Activated CD8-positive, alpha-beta memory T cell treated with anti-CD3 and anti-CD28 coated beads, Interleukin-2, amount 10 ng/mL, durations not matched to agents 7 days and 5 days (primary cell): ENCODE measurements around the gene TMEM89. TPM values are rescaled to one million over a fixed set of nuclear protein-coding genes. Genes with fewer than 3 reads are reported as not detected.

Experiments used
- ATAC-seq: fragments of 150-1000 bp; cut with Tn5 transposase; one replicate; pipeline ENCODE4 v1.10.0; 2021; ENCODE audit warnings: moderate library complexity
- CTCF ChIA-PET: fragments of 350-600 bp; sonication (Branson Sonifier 250); formaldehyde crosslinking; loops from one replicate; lab custom pipeline; 2021; ENCODE audit warnings: antibody characterized with exemption; lab: Charles Lee
- DNase-seq: peaks from one replicate; pipeline ENCODE4 v3.0.0-alpha.2; 2020
- H3K27ac Mint-ChIP-seq: one replicate; pipeline ENCODE4 v1.8.0; 2021; ENCODE audit warnings: mild to moderate bottlenecking, mixed read lengths
- H3K27me3 Mint-ChIP-seq: one replicate; pipeline ENCODE4 v1.8.0; 2021; ENCODE audit warnings: mixed read lengths
- H3K36me3 Mint-ChIP-seq: one replicate; pipeline ENCODE4 v1.8.0; 2021; ENCODE audit warnings: mild to moderate bottlenecking, mixed read lengths
- H3K4me1 Mint-ChIP-seq: one replicate; pipeline ENCODE4 v1.8.0; 2021; ENCODE audit warnings: mixed read lengths
- H3K4me3 Mint-ChIP-seq: one replicate; pipeline ENCODE4 v1.8.0; 2021; ENCODE audit warnings: mild to moderate bottlenecking, moderate library complexity, mixed read lengths
- H3K9me3 Mint-ChIP-seq: one replicate; pipeline ENCODE4 v1.8.0; 2022; ENCODE audit warnings: low read depth, mixed read lengths
- total RNA-seq, 2 experiments: library from RNA; stranded (reverse); gene quantifications; one replicate each; pipeline ENCODE4 v1.2.3, GENCODE V29; 2021

Gene TMEM89
- total RNA-seq, 2 experiments from 2014 or later = 0.73 TPM; not detected in 1

DNA sequence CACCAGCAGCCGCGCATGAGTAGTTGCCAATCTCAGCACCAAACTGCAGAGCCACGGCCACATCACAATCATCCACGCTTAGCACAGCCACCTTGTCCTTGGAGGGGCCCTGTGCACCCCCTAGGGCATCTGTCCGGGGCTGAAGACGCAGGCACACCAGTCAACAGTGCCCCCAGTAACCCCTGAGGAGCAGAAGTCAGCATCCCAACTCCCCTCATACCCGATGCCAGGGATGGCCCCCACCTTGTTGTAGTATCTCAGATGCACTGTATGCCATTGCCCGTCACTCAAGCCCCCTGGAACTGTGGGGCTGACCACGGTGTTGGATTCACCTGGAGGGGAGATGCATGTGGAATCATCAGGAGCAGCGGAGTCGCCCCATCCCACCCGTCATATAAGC lies 33.5 kb upstream of the TMEM89 start:
- H3K27ac Mint-ChIP-seq = peak overlapping the region; percentile 87
- no peak for DNase-seq
- H3K4me1 Mint-ChIP-seq = peaks cover 28% of the 10 kb centered on the region
- peak overlapping the region; percentile 75 for H3K4me3 Mint-ChIP-seq
- no peak for ATAC-seq
- CTCF ChIA-PET = interaction anchor here (1.1 to 2.0 kb wide), 2 partner anchors 19 to 31 kb away, joined by 3 to 7 read pairs; partner anchors contain the start of genes NCKIPSD and SLC26A6
- peaks cover 7% of the 10 kb centered on the region for H3K36me3 Mint-ChIP-seq
- H3K27me3 Mint-ChIP-seq = no peaks in the 10 kb centered on the region
- no peaks in the 10 kb centered on the region for H3K9me3 Mint-ChIP-seq

DNA sequence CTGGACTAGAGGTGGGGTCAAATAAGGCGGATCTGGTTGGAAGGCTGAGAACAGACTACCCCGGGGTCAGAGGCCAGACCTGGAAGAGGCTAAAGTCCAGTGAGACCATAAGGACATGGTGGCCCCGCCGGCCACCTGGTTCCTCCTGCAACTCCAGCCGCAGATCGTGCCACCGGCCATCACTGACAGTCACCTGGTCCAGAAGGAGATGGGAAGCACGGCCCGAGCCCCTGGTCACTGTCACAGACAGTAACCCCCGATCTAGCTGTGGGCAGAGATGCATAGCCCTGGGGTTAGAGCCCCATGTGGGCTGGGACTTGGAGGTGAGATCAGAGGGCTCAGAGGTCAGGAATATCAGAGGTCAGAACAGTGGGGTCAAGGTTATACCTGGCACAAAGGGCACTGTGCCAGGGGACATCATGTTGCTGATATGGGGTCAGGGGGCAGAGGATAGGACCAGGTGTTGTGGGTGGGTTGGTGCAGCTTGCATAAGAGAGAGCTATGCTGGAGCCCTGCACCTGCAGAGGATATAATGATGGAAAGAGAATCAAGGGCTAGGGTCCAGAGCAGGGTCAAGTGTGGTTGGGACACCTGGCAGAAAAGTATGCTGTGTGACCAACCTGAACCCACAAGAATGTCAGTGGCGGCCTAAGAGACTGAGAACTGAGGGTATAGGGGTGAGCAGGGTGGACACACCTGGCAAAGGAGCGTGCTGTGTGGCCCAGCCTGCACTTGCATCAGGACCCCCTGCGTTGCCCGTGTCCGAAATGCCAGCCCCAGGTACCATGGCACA lies 31.6 kb upstream of the TMEM89 start:
- no peak for DNase-seq
- H3K27ac Mint-ChIP-seq = no peak overlapping the region
- no peaks in the 10 kb centered on the region for H3K9me3 Mint-ChIP-seq
- H3K27me3 Mint-ChIP-seq = no peaks in the 10 kb centered on the region
- no peak overlapping the region for H3K4me3 Mint-ChIP-seq
- H3K36me3 Mint-ChIP-seq = peaks cover 9% of the 10 kb centered on the region
- peaks cover 28% of the 10 kb centered on the region for H3K4me1 Mint-ChIP-seq
- no peak for ATAC-seq
- CTCF ChIA-PET = interaction anchor here (1.0 kb wide), 1 partner anchor 32 kb away, joined by 3 read pairs; no protein-coding TSS in a partner anchor

DNA sequence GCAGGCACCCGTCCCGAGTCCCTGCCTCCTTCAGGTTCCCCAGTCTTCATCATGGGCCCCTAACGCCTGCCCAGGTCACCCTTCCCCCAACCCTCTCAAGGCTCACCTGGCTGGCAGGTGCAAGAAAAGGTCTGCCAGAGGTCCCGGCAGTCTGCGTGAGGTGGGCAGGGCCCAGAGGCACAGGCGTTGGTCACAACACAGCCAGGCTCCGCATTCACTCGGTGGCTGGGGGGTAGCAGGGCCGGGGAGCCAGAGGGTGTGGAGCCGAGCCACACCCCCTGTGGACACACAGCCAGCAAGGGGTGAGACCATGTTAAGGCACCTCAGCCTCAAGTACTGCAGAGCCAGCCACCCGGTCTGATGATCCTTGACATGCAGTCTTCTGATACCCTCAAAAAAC lies 30.2 kb upstream of the TMEM89 start:
- H3K27ac Mint-ChIP-seq = no peak overlapping the region
- H3K9me3 Mint-ChIP-seq = no peaks in the 10 kb centered on the region
- peaks cover 9% of the 10 kb centered on the region for H3K36me3 Mint-ChIP-seq
- no peak overlapping the region for H3K4me3 Mint-ChIP-seq
- CTCF ChIA-PET = interaction anchor here (1.0 kb wide), 1 partner anchor 33 kb away, joined by 3 read pairs; no protein-coding TSS in a partner anchor
- H3K27me3 Mint-ChIP-seq = no peaks in the 10 kb centered on the region
- peaks cover 15% of the 10 kb centered on the region for H3K4me1 Mint-ChIP-seq
- no peak for ATAC-seq
- DNase-seq = no peak

DNA sequence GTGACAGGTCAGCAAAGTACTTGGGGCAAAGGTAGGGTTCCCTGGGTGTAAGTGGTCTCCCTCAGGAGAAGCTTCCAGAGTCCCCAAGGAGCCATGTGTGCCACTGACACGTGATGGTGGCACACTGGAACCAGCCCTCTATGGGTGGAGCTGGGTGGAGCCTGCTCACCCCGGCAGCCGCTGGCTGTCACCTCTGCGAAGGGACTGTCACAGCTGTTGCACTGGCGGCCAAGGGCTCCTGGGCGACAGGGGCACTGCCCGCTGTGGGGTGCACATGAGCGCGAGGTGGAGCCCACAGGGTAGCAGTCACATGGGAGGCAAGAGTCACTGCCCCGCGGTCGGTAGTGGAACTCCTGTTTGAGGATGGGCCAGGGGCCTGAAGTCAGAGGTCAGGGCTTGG lies 29.2 kb upstream of the TMEM89 start:
- CTCF ChIA-PET = no interaction called here

DNA sequence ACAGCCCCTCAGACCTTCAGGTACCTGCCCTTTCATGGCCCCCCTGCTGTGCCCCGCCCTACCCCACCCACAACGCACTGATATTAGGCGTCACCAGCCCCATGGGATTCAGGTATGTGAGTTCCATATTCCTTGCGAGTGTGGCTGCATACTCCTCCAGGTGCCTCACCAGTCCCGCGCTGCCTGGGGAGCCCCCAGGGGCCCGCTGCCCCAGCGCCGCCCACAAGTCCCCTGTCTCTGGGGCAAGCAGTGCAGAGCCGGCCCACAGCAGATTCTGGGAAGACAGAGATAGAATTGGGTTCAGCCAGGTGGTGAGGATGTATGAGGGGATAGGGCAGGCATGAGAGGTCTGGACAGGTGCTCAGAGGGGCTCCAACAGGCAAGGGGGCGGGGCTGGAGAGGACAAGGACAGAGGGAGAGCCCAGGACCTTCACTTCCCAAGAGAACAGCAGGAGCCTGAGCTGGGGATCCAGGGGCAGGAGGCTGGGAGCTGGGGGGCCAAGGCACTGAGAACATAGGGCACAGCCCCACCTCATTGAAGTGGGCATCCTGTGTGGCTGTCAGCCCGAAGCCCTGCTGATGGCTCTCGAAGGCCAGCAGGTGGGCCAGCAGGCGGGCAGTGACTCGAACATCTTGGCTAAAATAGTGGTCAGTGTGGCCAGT lies 26.8 kb upstream of the TMEM89 start:
- no peaks in the 10 kb centered on the region for H3K27me3 Mint-ChIP-seq
- no peaks in the 10 kb centered on the region for H3K4me1 Mint-ChIP-seq
- H3K4me3 Mint-ChIP-seq = no peak overlapping the region
- H3K9me3 Mint-ChIP-seq = no peaks in the 10 kb centered on the region
- CTCF ChIA-PET = no interaction called here
- ATAC-seq = no peak
- H3K27ac Mint-ChIP-seq = no peak overlapping the region
- DNase-seq = no peak
- H3K36me3 Mint-ChIP-seq = peaks cover 10% of the 10 kb centered on the region

More for the DNA sequence above, 29.2 kb upstream of the TMEM89 start:
- no peak overlapping the region for H3K27ac Mint-ChIP-seq
- H3K27me3 Mint-ChIP-seq = no peaks in the 10 kb centered on the region
- DNase-seq (no peak), ATAC-seq (no peak)
- H3K4me3 Mint-ChIP-seq = no peak overlapping the region
- H3K9me3 Mint-ChIP-seq = no peaks in the 10 kb centered on the region
- H3K36me3 Mint-ChIP-seq = peaks cover 9% of the 10 kb centered on the region
- H3K4me1 Mint-ChIP-seq = peaks cover 12% of the 10 kb centered on the region

DNA sequence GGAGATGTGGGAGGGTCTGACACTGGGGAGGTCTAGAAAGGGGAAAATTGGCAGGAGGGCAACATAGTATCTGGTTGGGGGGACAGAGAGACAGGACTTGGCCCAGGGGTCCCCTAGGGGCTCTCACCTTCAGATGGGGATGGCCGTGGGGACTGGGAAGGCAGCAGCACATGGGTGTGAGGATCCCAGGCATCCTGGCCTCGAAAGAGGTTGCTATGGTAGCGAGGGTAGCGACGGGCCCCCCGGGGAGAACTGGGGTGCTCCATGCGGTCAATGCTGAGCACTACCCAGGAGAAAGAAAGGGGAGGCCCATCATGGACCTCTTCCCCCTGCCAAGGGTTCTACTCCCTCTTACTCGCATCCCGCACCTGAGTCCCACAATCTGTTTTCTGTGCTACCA lies 26.1 kb upstream of the TMEM89 start:
- Mint-ChIP-seq H3K27me3 (no peaks in the 10 kb centered on the region), H3K4me1 (no peaks in the 10 kb centered on the region), H3K9me3 (no peaks in the 10 kb centered on the region), H3K27ac (no peak overlapping the region), H3K36me3 (peaks cover 7% of the 10 kb centered on the region), H3K4me3 (no peak overlapping the region)
- CTCF ChIA-PET = no interaction called here
- DNase-seq (no peak), ATAC-seq (no peak)

DNA sequence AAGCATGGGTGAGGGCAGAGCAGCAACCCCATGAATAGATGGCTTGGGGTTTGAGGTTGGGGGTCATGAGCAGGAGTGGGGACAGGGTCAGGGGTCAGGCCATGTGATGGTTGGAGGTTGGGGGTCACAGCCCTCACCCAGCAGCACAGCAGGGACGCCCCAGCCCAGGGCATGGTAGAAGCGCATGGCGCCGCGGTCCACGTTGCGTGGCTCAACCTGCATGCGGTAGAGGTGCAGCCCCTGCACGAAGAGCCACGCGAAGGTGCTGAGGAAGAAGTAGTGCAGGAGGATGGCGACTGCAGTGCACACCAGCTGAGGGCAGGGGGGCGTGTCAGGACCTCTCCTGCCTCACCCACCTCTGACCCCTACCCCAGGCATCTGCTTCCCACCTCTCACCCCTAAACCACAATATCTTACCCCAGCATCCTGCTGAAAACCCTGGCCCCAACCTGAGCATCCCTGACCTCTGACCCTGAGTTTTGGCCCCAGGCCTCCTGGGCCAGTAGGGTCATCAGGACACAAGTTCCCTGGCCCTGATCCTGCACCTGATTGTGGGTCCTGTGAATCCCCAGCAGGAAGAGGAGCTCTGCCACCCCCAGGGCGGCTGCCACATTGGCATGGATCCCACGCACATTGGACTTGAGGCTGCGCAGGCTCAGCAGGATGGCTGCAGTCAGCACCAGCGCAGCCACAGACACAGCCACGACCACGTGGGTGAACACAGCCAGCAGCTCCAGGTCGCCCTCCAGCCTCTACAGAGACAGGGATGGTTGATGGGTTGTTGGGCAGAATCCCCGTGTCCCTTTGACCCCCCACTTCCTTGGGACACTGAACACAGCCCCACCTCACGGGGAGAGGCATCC lies 23.6 kb upstream of the TMEM89 start:
- Mint-ChIP-seq H3K4me1 (no peaks in the 10 kb centered on the region), H3K9me3 (no peaks in the 10 kb centered on the region), H3K27me3 (no peaks in the 10 kb centered on the region), H3K36me3 (peaks cover 7% of the 10 kb centered on the region), H3K4me3 (no peak overlapping the region), H3K27ac (no peak overlapping the region)
- DNase-seq (no peak), ATAC-seq (no peak)
- CTCF ChIA-PET = no interaction called here

DNA sequence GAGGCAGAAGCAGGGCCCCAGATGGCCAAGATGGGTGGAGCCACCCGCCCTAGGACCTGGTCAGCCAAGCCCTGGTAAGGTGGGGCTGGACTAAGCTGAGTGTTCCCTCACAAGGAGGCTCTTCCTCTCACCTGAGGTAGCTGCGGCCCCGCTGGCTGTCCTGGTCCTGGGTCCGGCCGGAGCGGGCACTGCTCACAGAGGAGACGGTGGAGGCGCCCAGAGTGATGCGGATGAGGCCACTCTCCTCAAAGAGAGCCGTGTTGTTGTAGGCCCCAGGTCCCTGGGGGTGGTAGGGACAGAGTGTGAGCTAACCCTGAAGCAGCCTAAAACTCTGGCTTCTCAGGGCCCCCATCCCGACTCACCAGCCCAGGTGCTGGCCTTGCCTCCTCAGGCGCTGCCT lies 21.0 kb upstream of the TMEM89 start:
- Mint-ChIP-seq H3K4me3 (no peak overlapping the region), H3K27me3 (no peaks in the 10 kb centered on the region), H3K27ac (no peak overlapping the region), H3K36me3 (peaks cover 7% of the 10 kb centered on the region), H3K9me3 (no peaks in the 10 kb centered on the region), H3K4me1 (no peaks in the 10 kb centered on the region)
- DNase-seq (no peak), ATAC-seq (no peak)
- CTCF ChIA-PET = no interaction called here

DNA sequence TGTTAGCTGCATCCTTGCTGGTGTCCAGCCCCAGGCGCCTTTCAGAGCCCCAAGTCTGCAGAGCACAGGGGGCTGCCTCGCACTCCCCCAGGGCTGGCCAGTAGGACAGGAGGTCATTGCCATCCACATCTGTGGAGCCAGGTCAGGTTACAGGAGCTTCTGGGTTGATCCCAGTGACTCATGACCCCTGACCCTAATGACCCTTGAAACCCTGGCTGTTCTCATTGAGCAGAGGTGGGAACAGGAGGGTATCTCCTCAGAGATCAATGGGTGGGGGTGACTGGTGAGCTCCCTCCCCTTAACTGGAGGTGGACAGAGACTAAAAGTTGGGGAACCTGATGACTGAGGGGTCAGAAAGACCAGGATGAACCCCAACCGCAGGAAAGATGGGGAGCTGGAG lies 19.8 kb upstream of the TMEM89 start:
- no peak for ATAC-seq
- Mint-ChIP-seq H3K4me1 (no peaks in the 10 kb centered on the region), H3K9me3 (no peaks in the 10 kb centered on the region), H3K27ac (no peak overlapping the region), H3K4me3 (no peak overlapping the region), H3K36me3 (peaks cover 7% of the 10 kb centered on the region), H3K27me3 (no peaks in the 10 kb centered on the region)
- CTCF ChIA-PET = no interaction called here
- DNase-seq = no peak

DNA sequence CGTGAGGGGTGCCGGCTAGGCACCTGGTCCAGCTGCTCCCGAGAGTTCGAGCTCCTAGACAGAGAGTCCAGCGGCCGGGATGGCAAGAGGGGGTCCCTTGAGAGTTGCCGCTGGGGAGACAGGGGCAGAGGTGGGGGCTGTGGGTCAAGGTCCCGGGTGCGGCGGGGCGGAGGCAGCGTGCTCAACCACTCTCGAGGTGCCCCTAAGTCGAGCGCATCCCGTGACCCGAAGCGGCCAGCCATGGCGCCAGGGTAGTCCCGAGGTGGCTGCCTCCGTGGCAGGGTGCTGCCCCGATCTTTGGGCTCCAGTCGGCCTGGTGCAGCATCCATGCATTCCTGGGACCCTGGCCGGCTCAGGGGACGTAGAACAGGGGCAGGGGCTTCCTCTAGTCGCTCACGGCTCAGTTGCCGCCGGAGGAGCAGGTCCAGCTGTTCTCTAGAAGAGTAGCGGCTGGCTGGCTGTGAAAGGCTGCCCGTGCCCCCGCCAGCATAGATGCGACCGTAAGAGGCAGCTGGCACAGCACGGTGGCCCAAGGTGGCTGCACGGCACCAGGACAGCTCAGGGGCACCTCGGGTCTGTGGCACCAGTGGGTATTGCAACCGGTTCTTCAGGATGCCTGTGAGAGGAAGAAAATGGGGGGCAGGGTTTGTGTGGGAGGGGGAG lies 18.5 kb upstream of the TMEM89 start:
- CTCF ChIA-PET = no interaction called here
- Mint-ChIP-seq H3K27ac (no peak overlapping the region), H3K4me1 (peaks cover 6% of the 10 kb centered on the region), H3K27me3 (no peaks in the 10 kb centered on the region), H3K4me3 (no peak overlapping the region), H3K36me3 (peaks cover 7% of the 10 kb centered on the region), H3K9me3 (no peaks in the 10 kb centered on the region)
- DNase-seq = no peak
- no peak for ATAC-seq

DNA sequence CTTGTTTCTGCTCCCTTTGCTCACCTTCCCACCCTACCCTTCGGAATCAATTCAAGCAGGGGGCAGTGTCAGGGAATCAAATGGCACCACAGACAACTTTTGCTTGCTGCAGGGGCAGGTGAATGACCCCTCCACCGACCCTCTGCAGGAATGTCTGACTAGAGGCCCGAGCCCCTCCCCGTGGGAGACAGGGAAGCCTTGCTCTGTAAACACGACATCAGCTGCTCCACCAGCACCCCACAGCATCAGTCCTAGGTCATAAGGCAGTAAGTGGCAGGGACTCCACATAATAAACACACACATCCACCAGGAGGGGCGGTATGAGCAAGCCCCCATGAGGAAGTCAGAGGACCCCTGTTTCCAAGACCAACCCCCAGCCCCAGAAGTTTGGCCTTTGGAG lies 15.7 kb upstream of the TMEM89 start:
- Mint-ChIP-seq H3K4me3 (no peak overlapping the region), H3K4me1 (peaks cover 18% of the 10 kb centered on the region), H3K27ac (peak overlapping the region; percentile 45), H3K9me3 (no peaks in the 10 kb centered on the region), H3K27me3 (no peaks in the 10 kb centered on the region), H3K36me3 (peaks cover 2% of the 10 kb centered on the region)
- ATAC-seq (no peak), DNase-seq (no peak)
- CTCF ChIA-PET = interaction anchor here (4.3 kb wide), 1 partner anchor 79 kb away, joined by 40 read pairs; the partner anchor contains the start of gene PFKFB4

DNA sequence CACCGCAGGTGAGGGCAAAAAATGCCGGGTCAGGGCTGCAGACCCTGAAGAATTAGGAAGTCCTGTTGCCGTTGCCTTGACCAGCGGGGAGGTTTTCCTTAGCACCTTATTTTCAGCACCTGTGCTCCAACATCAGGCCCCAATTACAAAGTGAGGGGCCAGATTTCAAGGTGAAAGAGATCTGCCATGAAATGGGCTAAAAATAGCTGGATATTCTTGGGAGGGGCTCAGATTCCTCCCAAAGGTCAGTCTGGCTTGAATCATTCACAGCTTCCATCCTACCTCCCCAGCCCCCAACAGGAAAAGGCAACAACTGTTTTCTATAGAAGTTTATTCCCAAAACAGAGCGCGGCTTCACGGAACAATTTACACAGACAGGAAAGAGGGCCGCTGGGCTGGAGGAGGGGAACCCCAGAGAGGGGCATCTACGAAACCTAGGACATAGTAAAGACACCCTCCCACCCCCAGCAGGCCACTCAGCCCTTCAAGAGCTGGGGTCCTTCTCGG lies 14.6 kb upstream of the TMEM89 start:
- DNase-seq (no peak), ATAC-seq (no peak)
- H3K27ac Mint-ChIP-seq = peak overlapping the region; percentile 88
- H3K4me1 Mint-ChIP-seq = peaks cover 20% of the 10 kb centered on the region
- peaks cover 5% of the 10 kb centered on the region for H3K36me3 Mint-ChIP-seq
- CTCF ChIA-PET = interaction anchor here (0.8 to 4.3 kb wide), 18 partner anchors 9 to 1033 kb away, joined by 3 to 40 read pairs (median 6); partner anchors contain the start of genes CELSR3, NCKIPSD, PFKFB4 and UQCRC1
- no peaks in the 10 kb centered on the region for H3K9me3 Mint-ChIP-seq
- no peaks in the 10 kb centered on the region for H3K27me3 Mint-ChIP-seq
- peak overlapping the region; percentile 85 for H3K4me3 Mint-ChIP-seq
